IMR-90 (cell line): ENCODE measurements around the gene NR4A3. TPM values are rescaled to one million over a fixed set of nuclear protein-coding genes. Genes with fewer than 3 reads are reported as not detected.

ENCODE experiments used
- ATAC-seq: fragments of 200-7000 bp; cut with Tn5 transposase; 2 replicates; pipeline ENCODE4 v1.9.1; 2020; ENCODE audit warnings: low read depth, mild to moderate bottlenecking, moderate library complexity
- BruUV-seq: library from RNA; stranded (reverse); fragments of 400-500 nt; replicated peaks from 2 replicates; lab custom pipeline; 2021; lab: Mats Ljungman, UMichigan
- CTCF ChIA-PET: fragments of 300-600 bp; formaldehyde crosslinking; extraction: SDS; loops from one replicate; lab custom pipeline; 2021; ENCODE audit warnings: antibody characterized with exemption; lab: Yijun Ruan, JAX
- POLR2A ChIA-PET: fragments of 300-600 bp; sonication (Branson Sonifier 250); formaldehyde crosslinking; loops from one replicate; lab custom pipeline; 2022; ENCODE audit warnings: antibody characterized with exemption; ENCODE audit not compliant: unreplicated experiment; lab: Charles Lee
- DNase-seq: peaks from one replicate; pipeline ENCODE4 v3.0.0; 2013
- H2AFZ ChIP-seq: replicated peaks from 2 replicates; pipeline ENCODE3; 2013; ENCODE audit warnings: low read length, mild to moderate bottlenecking; ENCODE audit not compliant: poor library complexity
- H2AK5ac ChIP-seq: 2 replicates; pipeline ENCODE4 v1.6.1; 2013; ENCODE audit warnings: low read depth, low read length, inconsistent platforms
- H2AK9ac ChIP-seq: replicated peaks from 2 replicates; pipeline ENCODE3; 2013; ENCODE audit warnings: mild to moderate bottlenecking, low read depth, low read length, moderate library complexity; ENCODE audit not compliant: poor library complexity
- H2BK120ac ChIP-seq: 2 replicates; pipeline ENCODE4 v1.6.1; 2013; ENCODE audit warnings: low read depth, low read length, inconsistent platforms
- H2BK15ac ChIP-seq: 3 replicates; pipeline ENCODE4 v1.6.1; 2013; ENCODE audit warnings: low read depth, low read length, inconsistent platforms
- H2BK20ac ChIP-seq: 2 replicates; pipeline ENCODE4 v1.6.1; 2013; ENCODE audit warnings: low read depth, mild to moderate bottlenecking, inconsistent platforms, low read length, moderate library complexity
- H2BK5ac ChIP-seq: 2 replicates; pipeline ENCODE4 v1.6.1; 2013; ENCODE audit warnings: mild to moderate bottlenecking, low read depth, low read length, inconsistent platforms; ENCODE audit not compliant: poor library complexity, severe bottlenecking
- H3K14ac ChIP-seq: replicated peaks from 2 replicates; pipeline ENCODE4 v1.6.1; 2013; ENCODE audit warnings: low read depth, low read length, inconsistent platforms
- H3K18ac ChIP-seq: 2 replicates; pipeline ENCODE4 v1.6.1; 2013; ENCODE audit warnings: low read depth, low read length, control low read depth
- H3K23ac ChIP-seq: 2 replicates; pipeline ENCODE4 v1.6.1; 2013; ENCODE audit warnings: low read depth, low read length, inconsistent platforms
- H3K27ac ChIP-seq: 2 replicates; pipeline ENCODE4 v1.5.1; 2013; ENCODE audit warnings: mild to moderate bottlenecking, control low read depth, low read length; ENCODE audit not compliant: insufficient read depth
- H3K27me3 ChIP-seq: 2 replicates; pipeline ENCODE4 v1.6.1; 2013; ENCODE audit warnings: low read length; ENCODE audit not compliant: control insufficient read depth, insufficient read depth
- H3K36me3 ChIP-seq: 2 replicates; pipeline ENCODE4 v1.6.1; 2013; ENCODE audit warnings: low read length, mixed read lengths; ENCODE audit not compliant: control insufficient read depth, insufficient read depth
- H3K4ac ChIP-seq: 2 replicates; pipeline ENCODE4 v1.6.1; 2013; ENCODE audit warnings: low read depth, low read length, inconsistent platforms
- H3K4me1 ChIP-seq: 2 replicates; pipeline ENCODE4 v1.6.1; 2013; ENCODE audit warnings: low read length, mixed read lengths; ENCODE audit not compliant: control insufficient read depth, insufficient read depth
- H3K4me2 ChIP-seq: 2 replicates; pipeline ENCODE4 v1.6.1; 2013; ENCODE audit warnings: low read depth, mild to moderate bottlenecking, control low read depth, low read length, moderate library complexity
- H3K4me3 ChIP-seq: 2 replicates; pipeline ENCODE4 v1.5.1; 2013; ENCODE audit warnings: low read depth, mild to moderate bottlenecking, control low read depth, low read length, moderate library complexity; ENCODE audit not compliant: insufficient read depth
- H3K56ac ChIP-seq: 2 replicates; pipeline ENCODE4 v1.6.1; 2013; ENCODE audit warnings: low read length, inconsistent platforms; ENCODE audit not compliant: insufficient read depth; ENCODE audit errors: extremely low read depth
- H3K79me1 ChIP-seq, 2 experiments: 2 replicates each; pipeline ENCODE4 v1.6.1; 2013; ENCODE audit warnings: low read length in 2 of 2, inconsistent platforms in 1 of 2, low read depth in 1 of 2
- H3K9ac ChIP-seq: 2 replicates; pipeline ENCODE4 v1.6.1; 2013; ENCODE audit warnings: low read depth, low read length, control low read depth
- H3K9me1 ChIP-seq: 2 replicates; pipeline ENCODE4 v1.6.1; 2013; ENCODE audit warnings: low read length, inconsistent platforms; ENCODE audit not compliant: insufficient read depth
- H3K9me3 ChIP-seq: 2 replicates; pipeline ENCODE4 v1.6.1; 2013; ENCODE audit warnings: low read length; ENCODE audit not compliant: control insufficient read depth, insufficient read depth
- H4K20me1 ChIP-seq: 2 replicates; pipeline ENCODE4 v1.6.1; 2013; ENCODE audit warnings: low read length, inconsistent platforms; ENCODE audit not compliant: insufficient read depth
- H4K5ac ChIP-seq: 2 replicates; pipeline ENCODE4 v1.6.1; 2013; ENCODE audit warnings: mild to moderate bottlenecking, low read depth, low read length, control low read depth
- H4K8ac ChIP-seq, 2 experiments: 2 replicates each; pipeline ENCODE4 v1.6.1; 2013; ENCODE audit warnings: low read depth in 2 of 2, low read length in 2 of 2, control low read depth in 1 of 2, inconsistent platforms in 1 of 2
- H4K91ac ChIP-seq: 2 replicates; pipeline ENCODE4 v1.6.1; 2013; ENCODE audit warnings: low read depth, low read length, inconsistent platforms; ENCODE audit not compliant: insufficient read depth
- BHLHE40 ChIP-seq: fragments of 150-350 bp; IDR thresholded peaks from 2 replicates; pipeline ENCODE4 v1.6.1; 2016; ENCODE audit warnings: mild to moderate bottlenecking, low read depth, low read length
- CEBPB ChIP-seq: IDR thresholded peaks from 2 replicates; pipeline ENCODE4 v1.6.1; 2012; ENCODE audit warnings: low read depth, low read length, improper control_type of control experiment
- CHD1 ChIP-seq: IDR thresholded peaks from 2 replicates; pipeline ENCODE4 v1.6.1; 2012; ENCODE audit warnings: low read depth, low read length, improper control_type of control experiment
- MAFK ChIP-seq: IDR thresholded peaks from 2 replicates; pipeline ENCODE4 v1.6.1; 2012; ENCODE audit warnings: low read depth, low read length, improper control_type of control experiment
- MAZ ChIP-seq: IDR thresholded peaks from 2 replicates; pipeline ENCODE4 v1.6.1; 2012; ENCODE audit warnings: low read depth, mild to moderate bottlenecking, low read length, improper control_type of control experiment, moderate library complexity, borderline replicate concordance
- MXI1 ChIP-seq: IDR thresholded peaks from 2 replicates; pipeline ENCODE4 v1.6.1; 2012; ENCODE audit warnings: low read depth, mild to moderate bottlenecking, low read length, moderate library complexity, borderline replicate concordance
- NFE2L2 ChIP-seq: fragments of 150-350 bp; IDR thresholded peaks from 2 replicates; pipeline ENCODE4 v1.6.1; 2016; ENCODE audit warnings: low read depth, mild to moderate bottlenecking, low read length
- POLR2A ChIP-seq: IDR thresholded peaks from 2 replicates; pipeline ENCODE4 v1.6.1; 2012; ENCODE audit warnings: mild to moderate bottlenecking, low read depth, low read length
- RAD21 ChIP-seq: IDR thresholded peaks from 2 replicates; pipeline ENCODE4 v1.6.1; 2012; ENCODE audit warnings: low read length, improper control_type of control experiment
- RCOR1 ChIP-seq: IDR thresholded peaks from 2 replicates; pipeline ENCODE4 v1.6.1; 2012; ENCODE audit warnings: mild to moderate bottlenecking, low read length, improper control_type of control experiment; ENCODE audit not compliant: insufficient replicate concordance
- RFX5 ChIP-seq: IDR thresholded peaks from 2 replicates; pipeline ENCODE4 v1.8.0; 2012; ENCODE audit warnings: low read depth, mild to moderate bottlenecking, low read length, moderate library complexity
- SMC3 ChIP-seq: fragments of 150-350 bp; IDR thresholded peaks from 2 replicates; pipeline ENCODE4 v1.6.1; 2016; ENCODE audit warnings: low read depth, mild to moderate bottlenecking, antibody characterized with exemption, low read length, moderate library complexity
- WGBS, 2 experiments: methylation state at CpG; one replicate each; pipeline versions ENCODE4 v1.1.5 to v1.1.7; 2013; ENCODE audit warnings: missing lambda C conversion rate in 2 of 2; ENCODE audit not compliant: insufficient read length in 1 of 2; ENCODE audit errors: extremely low coverage in 2 of 2; 5-methylcytosine and 5-hydroxymethylcytosine counted together
- dilution Hi-C: fragments of 300-500 bp; cut with HindIII; formaldehyde crosslinking; loops from one replicate; pipeline ENCODE4 v1.14.3; 2018; ENCODE audit warnings: low sequenced_read_pairs; ENCODE audit not compliant: unreplicated experiment
- in situ Hi-C: fragments of 300-500 bp; cut with MboI; formaldehyde crosslinking; loops from 3 replicates; pipeline ENCODE4 v1.14.3; 2019; ENCODE audit warnings: low sequenced_read_pairs, inconsistent platforms, mixed read lengths
- intact Hi-C: fragments of 100-400 bp; cut with micrococcal nuclease; formaldehyde crosslinking; loops from 2 replicates; pipeline ENCODE4 v1.10.0; 2022
- polyA plus RNA-seq, 3 experiments: library from polyadenylated mRNA; depleted of rRNA; stranded (reverse); fragments of >200 nt; gene quantifications; 2 replicates each; pipeline ENCODE4 v1.2.3, GENCODE V29; 2012; ENCODE audit warnings: low replicate concordance in 1 of 3
- total RNA-seq: library from RNA; depleted of rRNA; stranded (reverse); fragments of >200 nt; gene quantifications from 2 replicates; pipeline ENCODE4 v1.2.3, GENCODE V29; 2012
- TF ChIP-seq, protein P1 (sequence below): conservative IDR thresholded peaks from 2 replicates; pipeline ENCODE4 v1.5.1; 2012; ENCODE audit warnings: mild to moderate bottlenecking, low read depth, low read length, improper control_type of control experiment
- TF ChIP-seq, protein P2 (sequence below): fragments of 150-350 bp; IDR thresholded peaks from 2 replicates; pipeline ENCODE4 v1.6.1; 2017; ENCODE audit warnings: mild to moderate bottlenecking, antibody characterized with exemption, low read length, low read depth

The NR4A3 gene
- total and polyA plus RNA-seq, 2 of the 4 experiments (the other 2 are of a cell fraction) = 0.27 to 0.54 TPM

DNA sequence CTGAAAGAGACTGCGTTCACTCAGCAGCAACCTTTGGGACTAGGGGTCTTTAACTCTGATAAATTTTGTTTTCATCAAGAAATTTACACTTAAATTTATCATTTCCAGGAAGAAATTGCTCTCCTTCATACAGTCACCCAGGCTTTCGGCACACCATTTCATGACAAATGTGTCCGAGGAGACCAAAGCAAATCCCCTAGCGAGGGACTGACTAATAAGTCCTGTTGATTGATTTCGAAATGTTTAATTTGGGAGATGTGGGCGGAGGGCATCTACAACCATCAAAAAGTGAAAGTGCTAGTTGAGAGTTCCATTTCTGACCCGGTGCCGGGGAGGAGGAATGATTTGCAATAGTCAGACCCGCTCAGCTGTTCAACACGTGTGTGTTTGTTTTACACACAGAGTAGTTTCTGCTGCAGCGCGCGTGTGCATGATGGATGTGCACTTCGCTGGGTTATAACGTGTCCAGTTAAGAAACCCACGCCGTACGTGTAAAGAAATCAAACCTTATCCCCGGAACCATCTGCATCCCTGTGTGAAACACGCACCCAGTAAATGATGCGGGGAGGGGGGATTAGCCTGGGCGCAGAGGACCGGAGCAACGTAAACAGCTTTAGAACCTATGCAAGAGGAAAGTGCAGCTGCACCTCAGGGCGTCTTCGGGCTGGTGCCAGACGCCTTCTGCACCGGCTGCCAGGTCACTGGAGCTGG lies 845 bp upstream of the NR4A3 start:
- peaks cover 4% of the 10 kb centered on the region for H4K20me1 ChIP-seq
- H3K4ac ChIP-seq = no peak overlapping the region
- H3K36me3 ChIP-seq = no peaks in the 10 kb centered on the region
- H3K9me1 ChIP-seq = peaks cover 4% of the 10 kb centered on the region; the same call in 1 of the 2 replicates
- dilution Hi-C loops = no loop called here
- no peak overlapping the region for H4K5ac ChIP-seq
- ATAC-seq = no peak
- H2AK5ac ChIP-seq = no peak overlapping the region
- H4K8ac ChIP-seq = peak overlapping the region; percentile 11 to 14; a peak in 1 of 4 replicates
- no peak overlapping the region for H2BK15ac ChIP-seq
- H3K9ac ChIP-seq = peak overlapping the region; percentile 62
- intact Hi-C loops = loop anchor here (1.0 to 5.0 kb wide), 12 partner anchors 85 to 776 kb away; partner anchors contain the start of genes ERP44, INVS, MSANTD3 and SEC61B
- H3K4me2 ChIP-seq = peak overlapping the region; percentile 97
- H4K91ac ChIP-seq = no peak overlapping the region
- H2BK5ac ChIP-seq = peak overlapping the region; percentile 56
- POLR2A ChIA-PET = no interaction called here
- peak overlapping the region; percentile 52 for H3K27ac ChIP-seq
- peak overlapping the region; percentile 78 for H3K4me3 ChIP-seq
- H3K27me3 ChIP-seq = no peaks in the 10 kb centered on the region
- WGBS, 2 experiments = 2% methylated on average over 16 of the region's 28 CpGs; no CpG with 5 or more reads in 1 of the 2 experiments
- in situ Hi-C loops = loop anchor here (25.0 kb wide), 2 partner anchors 391 to 559 kb away; no protein-coding TSS in a partner anchor
- H2AFZ ChIP-seq = peak overlapping the region; percentile 99
- peak; percentile 89 for DNase-seq
- H2BK120ac ChIP-seq = no peak overlapping the region
- H2BK20ac ChIP-seq = no peak overlapping the region
- CTCF ChIA-PET = interaction anchor here (0.7 kb wide), 1 partner anchor 750 kb away, joined by 3 read pairs; no protein-coding TSS in a partner anchor
- peaks cover 3% of the 10 kb centered on the region for H3K4me1 ChIP-seq
- peaks cover 4 to 23% of the 10 kb centered on the region in 2 experiments; a peak in 3 of 4 replicates for H3K79me1 ChIP-seq
- H3K18ac ChIP-seq = peak overlapping the region; percentile 8; the same call in 1 of the 2 replicates
- H3K56ac ChIP-seq = 0 out of 2 replicates have a peak overlapping the region, but pooled peaks have one; percentile 30
- H3K23ac ChIP-seq = peak overlapping the region; percentile 21; the same call in 1 of the 2 replicates
- peak overlapping the region; percentile 62 for H2AK9ac ChIP-seq
- H3K9me3 ChIP-seq = no peaks in the 10 kb centered on the region
- BruUV-seq = no TSS peak
- H3K14ac ChIP-seq = no peak overlapping the region; the same call in 1 of the 2 replicates
- TF ChIP-seq SMC3 = no peak
- no peak for TF ChIP-seq RFX5
- TF ChIP-seq CEBPB = peak; percentile 77; the same call in 1 of the 2 replicates
- no peak for TF ChIP-seq RAD21
- TF ChIP-seq MAZ = no peak
- TF ChIP-seq MAFK = peak; percentile 3; the same call in 1 of the 2 replicates
- peak; percentile 52; the same call in 1 of the 2 replicates for TF ChIP-seq CHD1
- TF ChIP-seq, protein P1, sequence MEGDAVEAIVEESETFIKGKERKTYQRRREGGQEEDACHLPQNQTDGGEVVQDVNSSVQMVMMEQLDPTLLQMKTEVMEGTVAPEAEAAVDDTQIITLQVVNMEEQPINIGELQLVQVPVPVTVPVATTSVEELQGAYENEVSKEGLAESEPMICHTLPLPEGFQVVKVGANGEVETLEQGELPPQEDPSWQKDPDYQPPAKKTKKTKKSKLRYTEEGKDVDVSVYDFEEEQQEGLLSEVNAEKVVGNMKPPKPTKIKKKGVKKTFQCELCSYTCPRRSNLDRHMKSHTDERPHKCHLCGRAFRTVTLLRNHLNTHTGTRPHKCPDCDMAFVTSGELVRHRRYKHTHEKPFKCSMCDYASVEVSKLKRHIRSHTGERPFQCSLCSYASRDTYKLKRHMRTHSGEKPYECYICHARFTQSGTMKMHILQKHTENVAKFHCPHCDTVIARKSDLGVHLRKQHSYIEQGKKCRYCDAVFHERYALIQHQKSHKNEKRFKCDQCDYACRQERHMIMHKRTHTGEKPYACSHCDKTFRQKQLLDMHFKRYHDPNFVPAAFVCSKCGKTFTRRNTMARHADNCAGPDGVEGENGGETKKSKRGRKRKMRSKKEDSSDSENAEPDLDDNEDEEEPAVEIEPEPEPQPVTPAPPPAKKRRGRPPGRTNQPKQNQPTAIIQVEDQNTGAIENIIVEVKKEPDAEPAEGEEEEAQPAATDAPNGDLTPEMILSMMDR = no peak
- no peak for TF ChIP-seq RCOR1
- TF ChIP-seq, protein P2, sequence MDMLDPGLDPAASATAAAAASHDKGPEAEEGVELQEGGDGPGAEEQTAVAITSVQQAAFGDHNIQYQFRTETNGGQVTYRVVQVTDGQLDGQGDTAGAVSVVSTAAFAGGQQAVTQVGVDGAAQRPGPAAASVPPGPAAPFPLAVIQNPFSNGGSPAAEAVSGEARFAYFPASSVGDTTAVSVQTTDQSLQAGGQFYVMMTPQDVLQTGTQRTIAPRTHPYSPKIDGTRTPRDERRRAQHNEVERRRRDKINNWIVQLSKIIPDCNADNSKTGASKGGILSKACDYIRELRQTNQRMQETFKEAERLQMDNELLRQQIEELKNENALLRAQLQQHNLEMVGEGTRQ = 0 out of 2 replicates have a peak, but pooled peaks have one; percentile 33
- TF ChIP-seq POLR2A = peak; percentile 88
- TF ChIP-seq BHLHE40 = peak; percentile 82
- TF ChIP-seq NFE2L2 = no peak
- peak; percentile 91; the same call in 1 of the 2 replicates for TF ChIP-seq MXI1
